HEK293 (cell line): Measurements from ENCODE around the gene TPI1.

Source experiments
- CTCF ChIP-seq: fragments of 450-650 bp; formaldehyde crosslinking; IDR thresholded peaks from 2 replicates; pipeline ENCODE4 v1.5.1; 2016; ENCODE audit warnings: missing biosample characterization, missing genetic modification characterization
- ZNF121 ChIP-seq: fragments of 450-650 bp; formaldehyde crosslinking; IDR thresholded peaks from 2 replicates; pipeline ENCODE4 v1.5.1; 2016; ENCODE audit warnings: missing biosample characterization, missing genetic modification characterization

GRCh38 chr12:6853626-6854025 lies 13.7 kb upstream of the TPI1 start:
- TF ChIP-seq CTCF (tag by site-specific recombination), result no peak
- no peak for TF ChIP-seq ZNF121
